SK-N-SH treated with all-trans-retinoic acid at 6 μM for 48 hours (cell line): Measurements from ENCODE around the gene NELFCD.
"Not testable (repeated sequence)": the region's sequence is repeated elsewhere in the genome, so short reads cannot be mapped to it uniquely, and the experiment has no call there.

Experiments used
- GLIS3 ChIP-seq: fragments of 250-450 bp; sonication (Bioruptor Pico); IDR thresholded peaks from 2 replicates; pipeline ENCODE4 v1.5.0; 2020; ENCODE audit warnings: mild to moderate bottlenecking, moderate library complexity
- ISL1 ChIP-seq: fragments of 250-450 bp; sonication (Bioruptor Pico); IDR thresholded peaks from 2 replicates; pipeline ENCODE4 v2.1.2; 2022; ENCODE audit warnings: mild to moderate bottlenecking, moderate library complexity
- OSR1 ChIP-seq: fragments of 250-450 bp; sonication (Bioruptor Pico); IDR thresholded peaks from 2 replicates; pipeline ENCODE4 v1.8.0; 2022; ENCODE audit warnings: moderate library complexity, mild to moderate bottlenecking, inconsistent platforms
- PATZ1 ChIP-seq: fragments of 250-450 bp; sonication (Bioruptor Pico); IDR thresholded peaks from 2 replicates; pipeline ENCODE4 v1.8.0; 2020; ENCODE audit warnings: mild to moderate bottlenecking, moderate library complexity, borderline replicate concordance
- PPARA ChIP-seq: fragments of 250-450 bp; sonication (Bioruptor Pico); IDR thresholded peaks from 2 replicates; pipeline ENCODE4 v1.5.0; 2020; ENCODE audit warnings: mild to moderate bottlenecking, borderline replicate concordance
- ZNF565 ChIP-seq: fragments of 450-650 bp; formaldehyde crosslinking; conservative IDR thresholded peaks from 2 replicates; pipeline ENCODE4 v1.5.0; 2020; ENCODE audit warnings: low read depth, mild to moderate bottlenecking, moderate library complexity
- ZNF70 ChIP-seq: fragments of 450-650 bp; formaldehyde crosslinking; IDR thresholded peaks from 2 replicates; pipeline ENCODE4 v1.5.0; 2020; ENCODE audit warnings: mild to moderate bottlenecking, moderate library complexity
- TF ChIP-seq, protein P1 (sequence below): fragments of 250-450 bp; sonication (Bioruptor Pico); IDR thresholded peaks from 2 replicates; pipeline ENCODE4 v1.5.0; 2020; ENCODE audit warnings: mild to moderate bottlenecking, moderate library complexity
- TF ChIP-seq, protein P2 (sequence below): fragments of 250-450 bp; sonication (Bioruptor Pico); IDR thresholded peaks from 2 replicates; pipeline ENCODE4 v1.5.1; 2021; ENCODE audit warnings: mild to moderate bottlenecking, moderate library complexity

DNA sequence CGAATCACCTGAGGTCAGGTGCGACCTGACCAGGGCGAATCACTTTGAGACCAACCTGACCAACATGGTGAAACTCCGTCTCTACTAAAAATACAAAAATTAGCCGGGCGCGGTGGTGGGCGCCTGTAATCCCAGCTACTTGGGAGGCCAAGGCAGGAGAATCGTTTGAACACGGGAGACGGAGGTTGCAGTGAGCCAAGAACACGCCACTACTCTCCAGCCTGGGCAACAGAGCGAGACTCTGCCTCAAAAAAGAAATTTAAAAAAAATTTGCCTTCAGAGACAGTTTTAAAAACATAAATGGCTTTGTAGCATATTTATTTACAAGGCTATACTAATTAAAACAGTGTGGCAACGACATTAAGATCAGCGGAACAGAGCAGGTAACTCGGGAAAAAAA is 60.4 kb downstream of the NELFCD start:
- not testable (repeated sequence) for TF ChIP-seq PPARA (CRISPR knock-in tag); ZNF565 (CRISPR knock-in tag); ISL1; GLIS3; OSR1 (CRISPR knock-in tag); ZNF70; PATZ1
- TF ChIP-seq, protein P1, sequence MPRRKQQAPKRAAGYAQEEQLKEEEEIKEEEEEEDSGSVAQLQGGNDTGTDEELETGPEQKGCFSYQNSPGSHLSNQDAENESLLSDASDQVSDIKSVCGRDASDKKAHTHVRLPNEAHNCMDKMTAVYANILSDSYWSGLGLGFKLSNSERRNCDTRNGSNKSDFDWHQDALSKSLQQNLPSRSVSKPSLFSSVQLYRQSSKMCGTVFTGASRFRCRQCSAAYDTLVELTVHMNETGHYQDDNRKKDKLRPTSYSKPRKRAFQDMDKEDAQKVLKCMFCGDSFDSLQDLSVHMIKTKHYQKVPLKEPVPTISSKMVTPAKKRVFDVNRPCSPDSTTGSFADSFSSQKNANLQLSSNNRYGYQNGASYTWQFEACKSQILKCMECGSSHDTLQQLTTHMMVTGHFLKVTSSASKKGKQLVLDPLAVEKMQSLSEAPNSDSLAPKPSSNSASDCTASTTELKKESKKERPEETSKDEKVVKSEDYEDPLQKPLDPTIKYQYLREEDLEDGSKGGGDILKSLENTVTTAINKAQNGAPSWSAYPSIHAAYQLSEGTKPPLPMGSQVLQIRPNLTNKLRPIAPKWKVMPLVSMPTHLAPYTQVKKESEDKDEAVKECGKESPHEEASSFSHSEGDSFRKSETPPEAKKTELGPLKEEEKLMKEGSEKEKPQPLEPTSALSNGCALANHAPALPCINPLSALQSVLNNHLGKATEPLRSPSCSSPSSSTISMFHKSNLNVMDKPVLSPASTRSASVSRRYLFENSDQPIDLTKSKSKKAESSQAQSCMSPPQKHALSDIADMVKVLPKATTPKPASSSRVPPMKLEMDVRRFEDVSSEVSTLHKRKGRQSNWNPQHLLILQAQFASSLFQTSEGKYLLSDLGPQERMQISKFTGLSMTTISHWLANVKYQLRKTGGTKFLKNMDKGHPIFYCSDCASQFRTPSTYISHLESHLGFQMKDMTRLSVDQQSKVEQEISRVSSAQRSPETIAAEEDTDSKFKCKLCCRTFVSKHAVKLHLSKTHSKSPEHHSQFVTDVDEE (CRISPR knock-in tag): not testable (repeated sequence)
- TF ChIP-seq, protein P2, sequence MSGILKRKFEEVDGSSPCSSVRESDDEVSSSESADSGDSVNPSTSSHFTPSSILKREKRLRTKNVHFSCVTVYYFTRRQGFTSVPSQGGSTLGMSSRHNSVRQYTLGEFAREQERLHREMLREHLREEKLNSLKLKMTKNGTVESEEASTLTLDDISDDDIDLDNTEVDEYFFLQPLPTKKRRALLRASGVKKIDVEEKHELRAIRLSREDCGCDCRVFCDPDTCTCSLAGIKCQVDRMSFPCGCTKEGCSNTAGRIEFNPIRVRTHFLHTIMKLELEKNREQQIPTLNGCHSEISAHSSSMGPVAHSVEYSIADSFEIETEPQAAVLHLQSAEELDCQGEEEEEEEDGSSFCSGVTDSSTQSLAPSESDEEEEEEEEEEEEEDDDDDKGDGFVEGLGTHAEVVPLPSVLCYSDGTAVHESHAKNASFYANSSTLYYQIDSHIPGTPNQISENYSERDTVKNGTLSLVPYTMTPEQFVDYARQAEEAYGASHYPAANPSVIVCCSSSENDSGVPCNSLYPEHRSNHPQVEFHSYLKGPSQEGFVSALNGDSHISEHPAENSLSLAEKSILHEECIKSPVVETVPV (CRISPR knock-in tag): not testable (repeated sequence)
